Astrocyte of the spinal cord (primary cell): Measurements from ENCODE around the gene CTIF.

Experiments used
- DNase-seq: peaks from one replicate; pipeline ENCODE4 v3.0.0; 2011; ENCODE audit warnings: low read depth, low spot score
- H3K4me3 ChIP-seq: 2 replicates; pipeline ENCODE4 v1.5.1; 2011; ENCODE audit warnings: low read depth, mild to moderate bottlenecking, low read length, moderate library complexity
- CTCF ChIP-seq: IDR thresholded peaks from 2 replicates; pipeline ENCODE4 v1.5.1; 2012; ENCODE audit warnings: low read depth, mild to moderate bottlenecking, low read length, inconsistent platforms
- in situ Hi-C: cut with HindIII; loops from 2 replicates; pipeline ENCODE4 v1.10.0; 2017; ENCODE audit warnings: low sequenced_read_pairs

The CTIF gene

GRCh38 chr18:48775372-48776155 lies 236.7 kb downstream of the CTIF start:
- TF ChIP-seq CTCF: no peak
- no peak overlapping the region for H3K4me3 ChIP-seq
- no peak for DNase-seq
- in situ Hi-C loops: no loop called here

- in situ Hi-C loops: no loop called here
- no peak for DNase-seq
Measured at GRCh38 chr18:48776156-48776555, 237.3 kb downstream of the CTIF start.

GRCh38 chr18:48776641-48777025 lies 237.8 kb downstream of the CTIF start:
- H3K4me3 ChIP-seq: no peak overlapping the region
- no peak for TF ChIP-seq CTCF
- in situ Hi-C loops: no loop called here
- no peak for DNase-seq

More at GRCh38 chr18:48776156-48776555, 237.3 kb downstream of the CTIF start:
- TF ChIP-seq CTCF: no peak
- no peak overlapping the region for H3K4me3 ChIP-seq

DNA sequence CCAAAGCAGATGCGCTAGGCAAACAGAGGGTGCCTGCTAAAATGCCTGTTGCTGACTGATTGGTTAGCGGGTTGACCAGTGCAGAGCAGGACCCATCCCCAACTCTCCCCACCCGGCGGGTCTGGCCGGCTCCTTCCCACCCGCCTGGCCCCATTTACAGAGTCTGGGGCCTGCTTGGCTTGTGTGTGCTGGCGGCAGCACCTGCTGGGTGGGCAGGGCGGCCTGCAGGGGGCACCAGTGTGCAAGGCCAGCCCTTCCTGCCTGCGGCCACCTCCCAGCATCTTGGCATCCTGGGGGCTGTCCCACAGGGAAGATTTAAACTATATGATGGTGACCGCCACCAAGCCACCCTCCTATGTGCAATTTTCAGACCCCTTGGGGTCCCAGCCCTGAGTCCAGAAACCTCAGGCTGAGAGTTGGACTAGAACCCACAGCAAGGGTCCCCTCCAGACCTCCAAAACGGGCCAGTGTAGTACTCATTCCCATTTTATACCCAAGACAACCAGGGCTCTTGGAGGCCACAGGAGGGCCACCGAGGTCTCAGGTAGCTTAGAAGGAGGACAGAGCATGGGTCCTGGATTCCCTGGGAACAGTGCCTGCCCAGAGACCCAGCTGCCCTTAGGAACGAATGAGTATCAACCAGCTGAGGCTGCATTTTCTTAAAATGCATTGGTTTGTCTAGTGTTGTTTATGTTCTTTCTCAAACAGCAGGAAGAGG lies 238.4 kb downstream of the CTIF start:
- no peak overlapping the region for H3K4me3 ChIP-seq
- in situ Hi-C loops: no loop called here
- DNase-seq: peak; percentile 45
- peak; percentile 85 for TF ChIP-seq CTCF

- H3K4me3 ChIP-seq: no peak overlapping the region
- peak; percentile 39 for TF ChIP-seq CTCF
- in situ Hi-C loops: no loop called here
- peak; percentile 45 for DNase-seq
Measured at GRCh38 chr18:48777744-48778116, 238.9 kb downstream of the CTIF start.

DNA sequence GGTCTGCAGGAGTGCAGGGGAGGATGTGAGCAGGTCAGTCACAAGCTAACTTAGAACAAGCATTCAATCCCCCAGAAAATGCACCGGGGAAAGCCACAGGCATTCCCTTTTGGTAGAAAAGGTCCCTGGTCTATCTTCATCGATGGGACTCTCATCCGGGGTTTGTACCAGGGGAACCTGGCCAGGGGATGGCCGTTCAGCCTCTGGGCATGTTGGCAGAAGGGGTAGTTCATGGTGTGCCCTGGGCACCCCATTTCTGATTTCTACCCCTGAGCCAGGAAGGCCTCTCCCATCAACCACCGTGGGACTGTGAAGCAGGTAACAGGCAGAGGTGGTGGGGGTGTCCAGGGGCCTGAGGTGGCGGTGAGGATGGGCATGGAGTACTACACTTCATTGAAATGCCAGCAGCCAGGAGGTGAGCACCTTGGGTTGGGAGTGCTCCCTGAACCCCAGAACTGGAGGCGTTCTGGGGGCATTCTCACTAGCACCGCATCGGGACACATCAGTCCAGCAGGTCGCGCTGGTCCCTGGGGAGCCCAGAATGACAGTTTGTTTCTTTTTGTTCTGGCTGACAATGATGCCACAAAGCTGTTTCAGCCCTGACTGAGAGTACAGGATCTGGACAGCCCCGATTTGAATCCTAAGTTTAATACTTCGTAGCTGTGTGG lies 239.6 kb downstream of the CTIF start:
- TF ChIP-seq CTCF: no peak
- no peak for DNase-seq
- no peak overlapping the region for H3K4me3 ChIP-seq
- in situ Hi-C loops: no loop called here
